WTC11 (cell line): Measurements from ENCODE around the gene KRT76.

Source experiments
- CTCF ChIP-seq: fragments of 200-600 bp; IDR thresholded peaks from 2 replicates; pipeline ENCODE4 v1.8.0; 2022; ENCODE audit warnings: antibody characterized with exemption
- IRF2 ChIP-seq: sonication (generic); formaldehyde crosslinking; IDR thresholded peaks from 2 replicates; pipeline ENCODE4 v1.8.0; 2022; ENCODE audit warnings: low read depth, missing genetic modification reagents, borderline replicate concordance
- RELA ChIP-seq: sonication (generic); formaldehyde crosslinking; IDR thresholded peaks from 2 replicates; pipeline ENCODE4 v1.8.1; 2022; ENCODE audit warnings: missing genetic modification reagents, mild to moderate bottlenecking, borderline replicate concordance

GRCh38 chr12:52729147-52729546, 48.0 kb downstream of the KRT76 start:
- TF ChIP-seq RELA (CRISPR knock-in tag) (no peak), CTCF (no peak), IRF2 (no peak)
